Stimulated activated CD4-positive, alpha-beta T cell treated with anti-CD3 and anti-CD28 coated beads, Interleukin-4, amount 100 ng/mL, for 48 hours (primary cell): ENCODE results near the gene DYNC1H1.

Experiments
- DNase-seq, 2 donors: peaks; one replicate each; pipeline ENCODE4 v3.0.0-alpha.2; 2020; ENCODE audit warnings: low read depth in 2 of 2

The DYNC1H1 gene

GRCh38 chr14:101944451-101944850, 19.9 kb upstream of the DYNC1H1 start:
- DNase-seq: no peak

GRCh38 chr14:101945171-101945570, 19.2 kb upstream of the DYNC1H1 start:
- no peak for DNase-seq

GRCh38 chr14:101947577-101947903, 16.8 kb upstream of the DYNC1H1 start:
- DNase-seq: no peak

GRCh38 chr14:101947904-101948665, 16.3 kb upstream of the DYNC1H1 start:
- DNase-seq: peak; percentile 99 to 100

GRCh38 chr14:101948666-101949216, 15.6 kb upstream of the DYNC1H1 start:
- DNase-seq: no peak

- DNase-seq: no peak
Observed at GRCh38 chr14:101950100-101950499, 14.3 kb upstream of the DYNC1H1 start.

GRCh38 chr14:101950516-101951215, 13.7 kb upstream of the DYNC1H1 start:
- DNase-seq: no peak

- no peak for DNase-seq
Observed at GRCh38 chr14:101953151-101953550, 11.2 kb upstream of the DYNC1H1 start.

- DNase-seq: no peak
Observed at GRCh38 chr14:101954501-101954900, 9.9 kb upstream of the DYNC1H1 start.

GRCh38 chr14:101955695-101956161, 8.6 kb upstream of the DYNC1H1 start:
- DNase-seq: no peak

- DNase-seq: no peak
Observed at GRCh38 chr14:101956179-101956885, 8.0 kb upstream of the DYNC1H1 start.

- DNase-seq: no peak
Observed at GRCh38 chr14:101957406-101958234, 6.8 kb upstream of the DYNC1H1 start.

- no peak for DNase-seq
Observed at GRCh38 chr14:101958418-101959180, 5.8 kb upstream of the DYNC1H1 start.

GRCh38 chr14:101959277-101959676, 5.1 kb upstream of the DYNC1H1 start:
- DNase-seq: no peak

GRCh38 chr14:101960225-101960624, 4.1 kb upstream of the DYNC1H1 start:
- no peak for DNase-seq

- peak; percentile 67 to 74 for DNase-seq
Observed at GRCh38 chr14:101961011-101961721, 3.2 kb upstream of the DYNC1H1 start.

GRCh38 chr14:101961746-101962502, 2.4 kb upstream of the DYNC1H1 start:
- no peak for DNase-seq

- DNase-seq: no peak
Observed at GRCh38 chr14:101962503-101962874, 1.9 kb upstream of the DYNC1H1 start.

- no peak for DNase-seq
Observed at GRCh38 chr14:101963052-101963451, 1.3 kb upstream of the DYNC1H1 start.
